WI38 (cell line): ENCODE results near the gene PAK2.
"Not testable (repeated sequence)": the region's sequence is repeated elsewhere in the genome, so short reads cannot be mapped to it uniquely, and the experiment has no call there.

Experiments used
- H3K4me3 ChIP-seq: 2 replicates; pipeline ENCODE4 v1.5.1; 2011; ENCODE audit warnings: low read depth, mild to moderate bottlenecking, control low read depth, low read length
- TF ChIP-seq, protein P1 (sequence below): IDR thresholded peaks from 2 replicates; pipeline ENCODE4 v1.5.1; 2012; ENCODE audit warnings: low read depth, mild to moderate bottlenecking, control low read depth, low read length

PAK2 gene

DNA sequence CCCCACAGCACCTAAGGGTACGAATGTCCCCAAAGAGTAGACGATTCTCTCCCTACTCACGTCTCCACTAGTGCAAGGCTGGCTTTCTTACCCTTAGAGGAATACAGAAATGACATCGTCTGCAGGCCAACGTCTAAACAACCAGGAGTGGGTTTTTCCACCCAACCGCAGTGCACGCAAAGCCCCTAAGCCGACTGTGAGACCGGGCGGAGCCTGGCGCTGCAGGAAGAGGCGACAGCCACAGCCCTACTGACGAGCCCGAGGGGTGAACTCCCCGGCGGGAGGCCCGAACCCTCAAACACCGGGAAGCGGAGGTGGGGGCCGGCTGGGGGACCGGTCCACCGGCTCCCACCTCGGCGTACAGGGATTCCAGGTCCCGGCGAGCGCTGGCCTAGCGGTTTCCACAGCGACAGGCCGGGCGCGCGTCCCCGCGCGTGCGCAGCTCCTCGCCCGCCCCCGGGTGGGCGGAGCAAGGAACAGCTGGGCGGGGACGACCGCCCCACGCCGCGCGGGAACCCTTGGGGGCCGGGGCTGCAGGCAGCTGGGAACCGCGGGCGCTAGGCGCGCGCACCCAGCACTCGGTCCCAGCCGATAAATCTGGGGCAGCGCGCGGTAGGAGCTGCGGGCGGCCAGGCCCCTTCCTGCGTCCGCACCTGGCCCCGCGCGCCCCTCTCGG, 27.7 kb upstream of the PAK2 start, which contains the start of the genes CEP19 and PIGX:
Gene CEP19 (minus strand): TSS at position 413 of the 676 bp plus-strand sequence. CDS start 3,593 bp downstream, outside the sequence.
Gene PIGX (plus strand): TSS at position 540 of the 676 bp plus-strand sequence.
- TF ChIP-seq, protein P1, sequence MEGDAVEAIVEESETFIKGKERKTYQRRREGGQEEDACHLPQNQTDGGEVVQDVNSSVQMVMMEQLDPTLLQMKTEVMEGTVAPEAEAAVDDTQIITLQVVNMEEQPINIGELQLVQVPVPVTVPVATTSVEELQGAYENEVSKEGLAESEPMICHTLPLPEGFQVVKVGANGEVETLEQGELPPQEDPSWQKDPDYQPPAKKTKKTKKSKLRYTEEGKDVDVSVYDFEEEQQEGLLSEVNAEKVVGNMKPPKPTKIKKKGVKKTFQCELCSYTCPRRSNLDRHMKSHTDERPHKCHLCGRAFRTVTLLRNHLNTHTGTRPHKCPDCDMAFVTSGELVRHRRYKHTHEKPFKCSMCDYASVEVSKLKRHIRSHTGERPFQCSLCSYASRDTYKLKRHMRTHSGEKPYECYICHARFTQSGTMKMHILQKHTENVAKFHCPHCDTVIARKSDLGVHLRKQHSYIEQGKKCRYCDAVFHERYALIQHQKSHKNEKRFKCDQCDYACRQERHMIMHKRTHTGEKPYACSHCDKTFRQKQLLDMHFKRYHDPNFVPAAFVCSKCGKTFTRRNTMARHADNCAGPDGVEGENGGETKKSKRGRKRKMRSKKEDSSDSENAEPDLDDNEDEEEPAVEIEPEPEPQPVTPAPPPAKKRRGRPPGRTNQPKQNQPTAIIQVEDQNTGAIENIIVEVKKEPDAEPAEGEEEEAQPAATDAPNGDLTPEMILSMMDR, result no peak
- H3K4me3 ChIP-seq, result peak within 1 kb of the TSS; percentile 81

DNA sequence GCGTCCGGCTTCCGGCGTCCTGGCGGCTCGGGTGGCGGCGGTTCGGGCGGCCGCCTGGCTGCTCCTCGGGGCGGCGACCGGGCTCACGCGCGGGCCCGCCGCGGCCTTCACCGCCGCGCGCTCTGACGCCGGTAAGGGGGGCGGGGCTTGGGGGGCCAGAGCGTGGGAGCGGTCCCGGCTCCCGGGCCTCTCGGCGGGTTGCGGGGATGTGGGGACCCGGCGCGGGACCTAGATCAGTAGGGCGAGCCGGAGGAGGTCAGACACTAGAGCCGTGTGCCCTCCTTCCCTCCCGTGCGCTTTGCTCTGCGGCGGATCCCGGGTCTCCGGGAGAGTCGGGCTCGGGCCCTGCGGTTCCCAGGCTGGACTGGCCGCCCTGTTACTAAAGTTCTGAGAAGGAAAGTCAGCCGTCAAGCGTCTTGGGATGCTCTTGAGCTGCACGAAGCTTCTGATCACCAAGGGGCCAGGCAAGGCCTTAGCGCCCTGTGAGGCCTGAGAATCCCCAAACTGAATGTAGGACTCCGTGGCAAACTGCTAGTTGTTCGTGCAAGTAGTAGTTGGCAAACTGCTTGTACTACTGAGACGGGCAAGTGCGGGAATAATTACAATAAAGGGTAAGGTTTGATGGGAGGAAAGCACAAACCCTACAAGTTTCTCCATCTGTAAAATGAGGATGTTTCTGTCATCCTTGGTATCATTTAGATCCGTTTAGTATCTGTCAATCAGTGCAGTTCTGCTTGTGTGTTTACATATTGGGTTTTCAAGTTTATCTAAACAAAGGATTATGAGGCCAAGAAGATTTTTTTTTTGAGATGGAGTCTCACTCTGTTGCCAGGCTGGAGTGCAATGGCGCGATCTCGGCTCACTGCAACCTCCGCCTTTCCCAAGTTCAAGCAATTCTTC, 26.9 kb upstream of the PAK2 start:
- TF ChIP-seq, protein P1, result no peak
- H3K4me3 ChIP-seq, result peak overlapping the region; percentile 81

DNA sequence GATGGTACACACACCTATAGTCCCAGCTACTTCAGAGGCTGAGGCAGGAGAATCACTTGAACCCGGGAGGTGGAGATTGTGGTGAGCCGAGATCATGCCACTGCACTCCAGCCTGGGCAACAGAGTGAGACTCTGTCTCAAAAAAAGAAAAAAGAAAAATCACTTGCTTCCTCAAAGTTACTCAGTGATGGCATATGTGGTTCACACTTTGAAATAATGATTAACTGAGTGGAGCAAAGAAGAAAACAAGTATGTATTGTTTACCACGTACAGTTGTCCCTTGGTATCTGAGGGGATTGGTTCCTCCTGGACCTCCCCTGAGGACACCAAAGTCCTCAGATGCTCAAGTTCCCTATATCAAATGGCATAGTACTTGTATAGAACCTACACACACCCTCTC, 22.5 kb upstream of the PAK2 start:
- not testable (repeated sequence) for H3K4me3 ChIP-seq

- no peak overlapping the region for H3K4me3 ChIP-seq
- TF ChIP-seq, protein P1, result no peak
These were observed 18.6 kb upstream of the PAK2 start for GRCh38 chr3:196721097-196721496.

DNA sequence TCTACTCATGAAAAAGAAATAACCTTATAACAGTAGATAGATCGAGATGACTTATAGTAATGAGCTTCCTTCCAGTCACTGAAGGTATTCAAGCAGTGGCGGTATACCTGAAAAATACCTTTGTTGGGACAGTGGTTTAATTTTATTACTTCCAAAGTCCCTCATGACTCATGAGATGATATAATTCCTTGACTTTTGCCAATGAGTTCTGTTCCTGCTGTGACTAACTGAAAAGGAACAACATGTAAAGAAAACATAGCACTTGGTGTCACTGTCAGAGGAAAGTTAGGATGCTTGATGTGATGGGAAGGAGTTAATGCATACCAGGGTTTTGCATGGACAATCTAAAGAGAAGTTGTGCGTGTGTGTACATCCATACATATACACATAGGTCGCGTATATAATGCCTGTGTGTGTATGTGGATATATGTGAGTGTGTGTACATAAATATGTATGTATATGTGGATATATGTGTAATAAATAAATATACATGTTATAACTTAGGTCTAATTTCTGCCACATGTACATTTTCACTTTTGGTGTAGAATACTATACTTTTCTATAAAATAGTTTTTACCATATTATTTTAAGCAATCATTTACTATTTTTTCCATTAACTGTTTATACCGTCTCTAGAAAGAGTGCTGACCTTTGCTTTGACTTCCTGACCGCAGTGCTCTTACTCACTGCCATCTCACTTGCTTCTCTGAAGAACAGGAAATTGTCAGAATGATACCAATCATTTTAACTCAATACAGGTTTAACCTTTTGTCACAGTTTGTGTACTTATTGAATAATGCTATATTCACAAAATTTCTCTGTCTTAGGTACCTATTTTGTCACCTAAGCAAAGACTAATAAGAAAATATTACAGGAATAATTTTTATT, 12.6 kb upstream of the PAK2 start:
- no peak overlapping the region for H3K4me3 ChIP-seq
- TF ChIP-seq, protein P1, result no peak

DNA sequence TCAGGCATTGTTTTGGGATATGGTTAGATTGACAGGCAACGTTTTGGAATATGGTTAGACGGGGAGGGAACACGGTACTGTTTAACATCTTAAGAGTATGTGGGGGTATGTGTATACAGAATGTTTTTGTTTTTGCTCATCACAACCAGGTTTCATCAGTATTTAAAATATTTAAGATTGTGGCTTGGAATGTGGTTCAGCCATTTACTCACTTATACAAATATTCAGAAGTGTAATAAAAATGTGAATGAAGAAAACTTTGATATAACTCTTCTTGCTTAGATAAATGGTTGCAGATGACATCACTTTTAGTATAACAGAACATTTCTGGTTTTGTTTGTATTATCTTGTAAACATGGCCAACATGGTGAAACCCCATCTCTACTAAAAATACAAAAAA, 3.9 kb upstream of the PAK2 start:
- H3K4me3 ChIP-seq, result no peak overlapping the region
- TF ChIP-seq, protein P1, result no peak

GRCh38 chr3:196736670-196737374, 2.8 kb upstream of the PAK2 start:
- no peak overlapping the region for H3K4me3 ChIP-seq
- TF ChIP-seq, protein P1, result no peak
